HG02938 (cell line): ENCODE data around the gene HBA2.
"Not testable (repeated sequence)": the region's sequence is repeated elsewhere in the genome, so short reads cannot be mapped to it uniquely, and the experiment has no call there.

Source experiments
- ATAC-seq: cut with Tn5 transposase; IDR thresholded peaks from one replicate; pipeline ENCODE4 v1.9.1; 2021; ENCODE audit warnings: mild to moderate bottlenecking, moderate library complexity; ENCODE audit not compliant: unreplicated experiment

Gene HBA2

GRCh38 chr16:154217-155030 lies 18.3 kb upstream of the HBA2 start:
- ATAC-seq: no peak

GRCh38 chr16:155031-155398 lies 17.7 kb upstream of the HBA2 start:
- ATAC-seq: no peak

GRCh38 chr16:159136-159849 lies 13.4 kb upstream of the HBA2 start:
- ATAC-seq: no peak

GRCh38 chr16:160242-160641 lies 12.4 kb upstream of the HBA2 start:
- not testable (repeated sequence) for ATAC-seq

GRCh38 chr16:160691-161190 lies 11.9 kb upstream of the HBA2 start:
- no peak for ATAC-seq

GRCh38 chr16:162271-162991 lies 10.2 kb upstream of the HBA2 start:
- ATAC-seq: no peak

GRCh38 chr16:163139-163538 lies 9.5 kb upstream of the HBA2 start:
- ATAC-seq: not testable (repeated sequence)

- not testable (repeated sequence) for ATAC-seq
These were observed 9.0 kb upstream of the HBA2 start for GRCh38 chr16:163696-164095.

- not testable (repeated sequence) for ATAC-seq
These were observed 8.4 kb upstream of the HBA2 start for GRCh38 chr16:164134-164823.

GRCh38 chr16:164827-165538 lies 7.7 kb upstream of the HBA2 start:
- no peak for ATAC-seq

GRCh38 chr16:165539-166374 lies 6.9 kb upstream of the HBA2 start, which contains the start of gene HBM:
Gene HBM (plus strand): TSS chr16:165978. CDS start chr16:165998, 20 bp downstream.
- no peak for ATAC-seq

GRCh38 chr16:166375-167121 lies 6.1 kb upstream of the HBA2 start:
- no peak for ATAC-seq

- ATAC-seq: no peak
These were observed 5.5 kb upstream of the HBA2 start for GRCh38 chr16:167122-167690.

GRCh38 chr16:168424-168823 lies 4.3 kb upstream of the HBA2 start:
- no peak for ATAC-seq

- no peak for ATAC-seq
These were observed 3.7 kb upstream of the HBA2 start for GRCh38 chr16:169014-169413.

- not testable (repeated sequence) for ATAC-seq
These were observed 2.6 kb upstream of the HBA2 start for GRCh38 chr16:170088-170507.

GRCh38 chr16:170788-171187 lies 1.9 kb upstream of the HBA2 start:
- no peak for ATAC-seq

GRCh38 chr16:173211-173854 lies 657 bp downstream of the HBA2 start:
- ATAC-seq: not testable (repeated sequence)
